OCI-LY3 (cell line): ENCODE data around the gene CDC5L.

Experiments used
- H2AFZ ChIP-seq: fragments of 200-600, 300-600 bp; shearing (Covaris generic); 2 replicates; pipeline ENCODE4 v1.6.0; 2014; ENCODE audit warnings: antibody characterized with exemption, low read depth, low read length
- H3K27ac ChIP-seq: fragments of 200-600, 300-600 bp; sonication (generic); 2 replicates; pipeline ENCODE4 v1.5.1; 2014; ENCODE audit warnings: mild to moderate bottlenecking, low read length, moderate library complexity, mixed read lengths
- H3K27me3 ChIP-seq: fragments of 200-600, 300-600 bp; sonication (generic); 2 replicates; pipeline ENCODE4 v1.6.1; 2014; ENCODE audit warnings: low read depth, low read length, mixed read lengths
- H3K36me3 ChIP-seq: fragments of 200-600, 300-600 bp; sonication (generic); replicated peaks from 2 replicates; pipeline ENCODE3; 2014; ENCODE audit warnings: low read depth, low read length, mixed read lengths
- H3K4me1 ChIP-seq: fragments of 300-600, 200-600 bp; sonication (generic); 2 replicates; pipeline ENCODE4 v1.6.1; 2014; ENCODE audit warnings: low read length, mixed read lengths
- H3K4me2 ChIP-seq: fragments of 200-600, 300-600 bp; sonication (generic); 2 replicates; pipeline ENCODE4 v1.6.1; 2014; ENCODE audit warnings: low read length, mixed read lengths
- H3K4me3 ChIP-seq: fragments of 300-600, 200-600 bp; sonication (generic); 2 replicates; pipeline ENCODE4 v1.5.1; 2014; ENCODE audit warnings: antibody characterized with exemption, mild to moderate bottlenecking, low read length, moderate library complexity
- H3K79me2 ChIP-seq: fragments of 300-600, 200-600 bp; shearing (Covaris generic); 2 replicates; pipeline ENCODE4 v1.6.1; 2014; ENCODE audit warnings: mild to moderate bottlenecking, low read length, mixed read lengths
- H3K9ac ChIP-seq: fragments of 300-600, 200-600 bp; shearing (Covaris generic); 2 replicates; pipeline ENCODE4 v1.6.0; 2014; ENCODE audit warnings: mild to moderate bottlenecking, low read length, moderate library complexity
- H3K9me3 ChIP-seq: fragments of 200-600, 300-600 bp; shearing (Covaris generic); 2 replicates; pipeline ENCODE4 v1.6.1; 2014; ENCODE audit warnings: low read length, mixed read lengths; ENCODE audit not compliant: insufficient read depth
- H4K20me1 ChIP-seq: fragments of 200-600, 300-600 bp; sonication (generic); 2 replicates; pipeline ENCODE4 v1.6.1; 2016; ENCODE audit warnings: low read length, mixed read lengths; ENCODE audit not compliant: insufficient read depth
- CTCF ChIP-seq: fragments of 200-600, 300-600 bp; sonication (generic); IDR thresholded peaks from 2 replicates; pipeline ENCODE4 v1.5.1; 2014; ENCODE audit warnings: antibody characterized with exemption, low read length, low read depth
- EZH2phosphoT487 ChIP-seq: fragments of 200-600 bp; shearing (Covaris generic); IDR thresholded peaks from 2 replicates; pipeline ENCODE4 v1.6.1; 2018; ENCODE audit warnings: antibody characterized with exemption, mixed run types, low read depth

CDC5L gene

GRCh38 chr6:44451803-44452695 lies 64.5 kb downstream of the CDC5L start:
- Histone ChIP-seq H3K4me3 (no peak overlapping the region), H3K4me2 (no peak overlapping the region), H3K27me3 (peaks cover 5% of the 10 kb centered on the region; the same call in 1 of the 2 replicates), H3K36me3 (peaks cover 17% of the 10 kb centered on the region), H3K9me3 (no peaks in the 10 kb centered on the region), H3K4me1 (no peaks in the 10 kb centered on the region), H4K20me1 (no peaks in the 10 kb centered on the region), H3K79me2 (no peaks in the 10 kb centered on the region), H3K9ac (no peak overlapping the region), H3K27ac (no peak overlapping the region), H2AFZ (no peak overlapping the region)
- TF ChIP-seq EZH2phosphoT487: no peak
- no peak for TF ChIP-seq CTCF

- H3K9ac ChIP-seq: no peak overlapping the region
- H3K27ac ChIP-seq: no peak overlapping the region
- no peaks in the 10 kb centered on the region for H4K20me1 ChIP-seq
- peaks cover 10% of the 10 kb centered on the region; the same call in 1 of the 2 replicates for H3K27me3 ChIP-seq
- no peak overlapping the region for H2AFZ ChIP-seq
- no peaks in the 10 kb centered on the region for H3K9me3 ChIP-seq
- H3K79me2 ChIP-seq: no peaks in the 10 kb centered on the region
- TF ChIP-seq EZH2phosphoT487 (no peak), CTCF (no peak)
- H3K4me3 ChIP-seq: no peak overlapping the region
- no peak overlapping the region for H3K4me2 ChIP-seq
- H3K36me3 ChIP-seq: peaks cover 14% of the 10 kb centered on the region
- no peaks in the 10 kb centered on the region for H3K4me1 ChIP-seq
Observed at GRCh38 chr6:44452725-44453124, 65.2 kb downstream of the CDC5L start.

- H4K20me1 ChIP-seq: no peaks in the 10 kb centered on the region
- H3K4me3 ChIP-seq: no peak overlapping the region
- no peak overlapping the region for H3K27ac ChIP-seq
- no peaks in the 10 kb centered on the region for H3K79me2 ChIP-seq
- no peak overlapping the region for H2AFZ ChIP-seq
- H3K4me2 ChIP-seq: no peak overlapping the region
- H3K36me3 ChIP-seq: peaks cover 10% of the 10 kb centered on the region
- no peak for TF ChIP-seq CTCF
- TF ChIP-seq EZH2phosphoT487: no peak
- no peaks in the 10 kb centered on the region for H3K9me3 ChIP-seq
- H3K9ac ChIP-seq: no peak overlapping the region
- H3K4me1 ChIP-seq: no peaks in the 10 kb centered on the region
- peaks cover 10% of the 10 kb centered on the region for H3K27me3 ChIP-seq
Observed at GRCh38 chr6:44453146-44453545, 65.6 kb downstream of the CDC5L start.

GRCh38 chr6:44454198-44454597 lies 66.7 kb downstream of the CDC5L start:
- TF ChIP-seq CTCF (no peak), EZH2phosphoT487 (no peak)
- no peak overlapping the region for H3K9ac ChIP-seq
- H3K4me1 ChIP-seq: no peaks in the 10 kb centered on the region
- no peaks in the 10 kb centered on the region for H3K79me2 ChIP-seq
- H2AFZ ChIP-seq: no peak overlapping the region
- H3K27me3 ChIP-seq: peaks cover 10% of the 10 kb centered on the region
- H3K9me3 ChIP-seq: no peaks in the 10 kb centered on the region
- H3K4me2 ChIP-seq: no peak overlapping the region
- no peaks in the 10 kb centered on the region for H4K20me1 ChIP-seq
- H3K4me3 ChIP-seq: no peak overlapping the region
- H3K27ac ChIP-seq: no peak overlapping the region
- peaks cover 6% of the 10 kb centered on the region for H3K36me3 ChIP-seq
